Measurements from ENCODE around the gene MOV10L1. TPM values are rescaled to one million over a fixed set of nuclear protein-coding genes. Genes with fewer than 3 reads are reported as not detected.

Gene MOV10L1
- total and polyA plus RNA-seq, 2 donors from 2014 or later = 0.38 to 0.62 TPM

DNA sequence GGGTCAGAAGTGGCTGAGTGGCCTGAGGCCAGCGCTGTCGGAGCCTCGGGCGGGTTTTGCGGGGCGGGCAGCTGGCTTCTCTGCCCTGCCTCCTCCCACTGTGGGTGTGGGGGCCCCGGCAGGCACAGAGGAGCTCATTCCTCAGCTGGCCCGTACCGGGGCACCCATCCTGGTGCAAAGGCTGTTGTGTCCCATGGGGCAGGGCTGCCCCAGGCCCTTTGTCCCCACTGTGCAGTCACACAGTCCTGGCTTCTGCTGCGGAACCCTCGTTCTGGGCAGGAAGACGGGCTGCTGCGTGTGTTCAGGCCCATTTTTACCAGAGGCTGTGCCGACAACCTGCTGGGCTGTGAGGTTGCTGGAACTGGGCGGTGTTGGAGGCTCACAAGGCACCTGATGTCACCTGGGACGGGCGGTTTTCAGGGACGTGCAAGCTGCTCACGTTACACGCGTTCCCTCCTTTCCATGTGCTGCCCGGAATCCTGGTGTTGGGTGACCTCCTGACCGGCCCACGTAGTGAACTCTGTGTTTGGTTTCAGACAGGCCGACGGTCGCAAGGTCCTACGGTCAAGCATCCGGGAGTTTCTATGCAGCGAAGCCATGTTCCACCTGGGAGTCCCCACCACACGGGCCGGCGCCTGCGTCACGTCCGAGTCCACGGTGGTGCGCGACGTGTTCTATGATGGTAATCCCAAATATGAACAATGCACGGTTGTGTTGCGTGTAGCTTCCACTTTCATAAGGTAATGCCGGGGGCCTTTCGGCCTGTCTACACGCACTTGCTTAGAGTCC, 116.2 kb downstream of the MOV10L1 start:
- Histone ChIP-seq H3K27me3 (ENCODE audit: control insufficient read depth, insufficient read depth, low read length) (no peaks in the 10 kb centered on the region), H3K36me3 (ENCODE audit: control insufficient read depth in 2 of 3, insufficient read depth in 3 of 3, low read length in 3 of 3) (peaks cover 0 to 19% (median 8%) of the 10 kb centered on the region in 3 donors), H3K27ac (ENCODE audit: low read depth in 2 of 2, low read length in 2 of 2) (no peak overlapping the region), H3K4me3 (ENCODE audit: low read length in 3 of 3) (no peak overlapping the region), H3K4me1 (ENCODE audit: control insufficient read depth in 2 of 3, insufficient read depth in 2 of 3, low read depth in 1 of 3, low read length in 3 of 3) (peaks cover 0 to 24% (median 15%) of the 10 kb centered on the region in 3 donors), H3K9ac (ENCODE audit: low read length in 3 of 3) (no peak overlapping the region), H3K9me3 (ENCODE audit: control insufficient read depth in 2 of 3, insufficient read depth in 1 of 3, low read length in 3 of 3) (no peaks in the 10 kb centered on the region)
- DNase-seq (peak in 1 of 5 donors; percentile 74), FAIRE-seq (no peak)
- intact Hi-C loops (cut with DNase I) = no loop called here
- TF ChIP-seq, protein P1, sequence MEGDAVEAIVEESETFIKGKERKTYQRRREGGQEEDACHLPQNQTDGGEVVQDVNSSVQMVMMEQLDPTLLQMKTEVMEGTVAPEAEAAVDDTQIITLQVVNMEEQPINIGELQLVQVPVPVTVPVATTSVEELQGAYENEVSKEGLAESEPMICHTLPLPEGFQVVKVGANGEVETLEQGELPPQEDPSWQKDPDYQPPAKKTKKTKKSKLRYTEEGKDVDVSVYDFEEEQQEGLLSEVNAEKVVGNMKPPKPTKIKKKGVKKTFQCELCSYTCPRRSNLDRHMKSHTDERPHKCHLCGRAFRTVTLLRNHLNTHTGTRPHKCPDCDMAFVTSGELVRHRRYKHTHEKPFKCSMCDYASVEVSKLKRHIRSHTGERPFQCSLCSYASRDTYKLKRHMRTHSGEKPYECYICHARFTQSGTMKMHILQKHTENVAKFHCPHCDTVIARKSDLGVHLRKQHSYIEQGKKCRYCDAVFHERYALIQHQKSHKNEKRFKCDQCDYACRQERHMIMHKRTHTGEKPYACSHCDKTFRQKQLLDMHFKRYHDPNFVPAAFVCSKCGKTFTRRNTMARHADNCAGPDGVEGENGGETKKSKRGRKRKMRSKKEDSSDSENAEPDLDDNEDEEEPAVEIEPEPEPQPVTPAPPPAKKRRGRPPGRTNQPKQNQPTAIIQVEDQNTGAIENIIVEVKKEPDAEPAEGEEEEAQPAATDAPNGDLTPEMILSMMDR (IDR thresholded peaks at IDR 0.05; ENCODE audit: borderline replicate concordance, extremely low read depth, insufficient read depth) = no peak

DNA sequence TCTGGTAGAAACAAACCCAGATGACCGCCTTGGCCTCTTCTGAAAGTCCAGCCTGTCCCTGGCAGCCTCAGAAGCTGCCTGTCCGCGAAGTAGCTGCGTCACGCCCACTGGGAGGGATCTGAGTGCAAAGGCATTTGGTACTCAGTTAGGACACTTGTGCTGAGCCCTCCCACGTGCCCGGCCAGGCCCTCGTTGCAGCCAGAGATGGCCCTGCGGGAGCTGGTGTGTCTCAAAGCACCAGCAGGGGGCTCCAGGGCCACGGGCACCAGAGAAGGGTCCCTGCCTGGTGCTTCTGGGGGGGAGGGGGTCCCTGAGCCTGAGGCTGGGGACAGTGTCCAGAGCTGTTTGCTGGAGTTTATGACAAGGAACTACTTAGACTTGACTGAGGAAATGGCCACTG, 116.8 kb downstream of the MOV10L1 start:
- H3K4me3 ChIP-seq (ENCODE audit: low read length in 3 of 3) = no peak overlapping the region
- no peaks in the 10 kb centered on the region for H3K9me3 ChIP-seq (ENCODE audit: control insufficient read depth in 2 of 3, insufficient read depth in 1 of 3, low read length in 3 of 3)
- H3K4me1 ChIP-seq (ENCODE audit: control insufficient read depth in 2 of 3, insufficient read depth in 2 of 3, low read depth in 1 of 3, low read length in 3 of 3) = peaks cover 0 to 24% (median 15%) of the 10 kb centered on the region in 3 donors
- no peak overlapping the region for H3K27ac ChIP-seq (ENCODE audit: low read depth in 2 of 2, low read length in 2 of 2)
- H3K36me3 ChIP-seq (ENCODE audit: control insufficient read depth in 2 of 3, insufficient read depth in 3 of 3, low read length in 3 of 3) = peaks cover 2 to 23% (median 12%) of the 10 kb centered on the region in 3 donors
- DNase-seq (peak; percentile 58 to 82 (median 66)), FAIRE-seq (no peak)
- intact Hi-C loops (cut with DNase I) = no loop called here
- no peak overlapping the region for H3K9ac ChIP-seq (ENCODE audit: low read length in 3 of 3)
- no peaks in the 10 kb centered on the region for H3K27me3 ChIP-seq (ENCODE audit: control insufficient read depth, insufficient read depth, low read length)
- TF ChIP-seq, protein P1 (IDR thresholded peaks at IDR 0.05; ENCODE audit: borderline replicate concordance, extremely low read depth, insufficient read depth) = peak; percentile 7

DNA sequence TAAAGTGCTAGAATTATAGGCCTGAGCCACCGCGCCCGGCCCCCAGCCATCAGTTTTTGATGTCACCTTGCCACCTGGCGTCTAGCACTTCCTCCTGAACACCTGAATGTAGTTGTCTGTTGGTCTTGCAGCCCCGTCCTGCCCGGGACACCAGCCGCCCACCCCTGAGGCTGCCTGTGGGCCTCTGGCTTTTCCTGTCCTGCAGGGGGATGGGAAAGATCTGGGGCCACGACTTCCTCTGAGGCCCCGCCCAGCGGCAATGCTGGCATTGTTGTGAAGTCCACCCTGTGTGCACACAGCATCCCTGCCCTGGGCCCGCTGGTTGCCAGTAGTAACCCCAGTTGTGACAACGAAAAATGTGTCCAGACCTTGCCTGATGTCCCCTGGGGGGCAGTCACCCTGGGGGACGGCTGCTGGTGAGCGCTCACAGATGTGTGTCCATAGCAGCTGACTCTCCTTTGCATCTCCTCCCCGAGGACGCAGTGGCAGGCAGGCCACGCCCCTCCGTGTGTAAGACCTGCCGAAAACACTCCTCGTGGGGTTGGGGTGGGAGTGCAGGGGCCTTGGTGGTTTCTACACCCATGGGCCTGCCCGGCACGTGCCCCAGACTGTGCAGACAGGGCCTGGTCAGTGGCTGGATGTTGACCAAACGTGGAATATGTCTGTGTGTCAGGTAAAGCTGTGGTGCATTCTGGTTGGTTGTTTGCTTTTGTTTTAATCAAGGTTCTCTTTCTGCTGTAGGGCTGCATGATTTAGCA, 117.8 kb downstream of the MOV10L1 start:
- H3K4me3 ChIP-seq (ENCODE audit: low read length in 3 of 3) = no peak overlapping the region
- TF ChIP-seq, protein P1 (IDR thresholded peaks at IDR 0.05; ENCODE audit: borderline replicate concordance, extremely low read depth, insufficient read depth) = no peak
- H3K9me3 ChIP-seq (ENCODE audit: control insufficient read depth in 2 of 3, insufficient read depth in 1 of 3, low read length in 3 of 3) = no peaks in the 10 kb centered on the region
- H3K9ac ChIP-seq (ENCODE audit: low read length in 3 of 3) = no peak overlapping the region
- no peak overlapping the region for H3K27ac ChIP-seq (ENCODE audit: low read depth in 2 of 2, low read length in 2 of 2)
- H3K27me3 ChIP-seq (ENCODE audit: control insufficient read depth, insufficient read depth, low read length) = no peaks in the 10 kb centered on the region
- peaks cover 4 to 30% (median 13%) of the 10 kb centered on the region in 3 donors for H3K36me3 ChIP-seq (ENCODE audit: control insufficient read depth in 2 of 3, insufficient read depth in 3 of 3, low read length in 3 of 3)
- peaks cover 0 to 19% (median 8%) of the 10 kb centered on the region in 3 donors for H3K4me1 ChIP-seq (ENCODE audit: control insufficient read depth in 2 of 3, insufficient read depth in 2 of 3, low read depth in 1 of 3, low read length in 3 of 3)
- intact Hi-C loops (cut with DNase I) = no loop called here
- FAIRE-seq (no peak), DNase-seq (peak in 2 of 5 donors; percentile 48 to 72)

All from kidney (tissue), 14 donors.